Prostate gland (tissue), 2 donors: ENCODE measurements around the gene HES3.

Experiments
- POLR2A ChIP-seq: fragments of 450-650 bp; IDR thresholded peaks from one replicate; pipeline ENCODE4 v1.6.1; 2016; ENCODE audit warnings: antibody characterized with exemption, mild to moderate bottlenecking
- POLR2AphosphoS5 ChIP-seq: sonication (generic); formaldehyde crosslinking; IDR thresholded peaks from one replicate; pipeline ENCODE4 v1.6.1; 2017; ENCODE audit warnings: antibody characterized with exemption
- TF ChIP-seq, protein P1 (sequence below), 4 experiments: fragments of 200-600 bp in 2 of 4; fragments of 450-650 bp in 2 of 4; sonication (generic) in 2 of 4; IDR thresholded peaks; 1 replicate in 3 of 4; 2 replicates in 1 of 4; pipeline ENCODE4 v1.5.1; 2016 to 2019; ENCODE audit warnings: antibody characterized with exemption in 4 of 4, mild to moderate bottlenecking in 2 of 4, moderate library complexity in 2 of 4

DNA sequence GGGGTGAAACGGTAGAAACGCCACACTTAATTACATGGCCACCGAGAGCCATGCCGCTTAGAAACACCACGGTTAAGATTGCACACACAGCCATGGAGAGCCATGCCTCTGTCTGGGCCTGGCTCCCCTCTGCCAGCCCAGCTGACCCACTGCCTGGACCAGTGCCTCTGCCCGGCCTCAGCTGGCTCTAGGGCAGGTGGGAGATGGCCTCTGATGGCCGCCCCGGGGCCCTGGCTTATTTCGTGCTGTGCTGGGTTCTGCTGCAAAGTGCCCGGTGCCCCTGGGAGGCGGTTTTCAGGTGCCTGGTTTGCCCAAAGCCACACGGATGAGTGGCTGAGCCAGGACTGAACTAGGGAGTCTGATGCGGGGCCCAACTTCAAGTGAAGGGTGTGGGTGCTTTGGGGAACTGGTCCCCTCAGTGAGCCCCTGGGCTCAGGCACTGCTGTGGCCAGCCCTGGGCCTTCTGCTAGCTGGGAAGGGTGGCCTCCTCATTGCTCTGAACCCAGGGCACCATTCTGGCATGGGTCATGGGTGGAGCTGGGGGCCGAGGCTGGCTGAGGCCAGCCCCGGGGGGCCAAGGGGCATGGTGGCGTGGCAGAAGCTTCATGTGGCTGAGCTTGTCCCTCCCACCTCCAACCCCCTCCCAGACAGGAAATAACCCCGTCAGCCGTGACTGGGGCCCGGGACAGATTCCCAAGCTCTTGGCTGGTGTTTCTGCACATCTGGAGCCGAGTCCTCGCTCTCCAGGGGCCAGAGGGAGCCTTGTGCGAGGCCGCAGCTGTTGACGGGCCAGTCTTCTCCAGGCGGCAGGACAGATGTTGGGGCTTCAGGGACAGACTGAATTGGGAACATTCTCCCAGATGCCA is 18.8 kb downstream of the HES3 start:
- TF ChIP-seq, protein P1, sequence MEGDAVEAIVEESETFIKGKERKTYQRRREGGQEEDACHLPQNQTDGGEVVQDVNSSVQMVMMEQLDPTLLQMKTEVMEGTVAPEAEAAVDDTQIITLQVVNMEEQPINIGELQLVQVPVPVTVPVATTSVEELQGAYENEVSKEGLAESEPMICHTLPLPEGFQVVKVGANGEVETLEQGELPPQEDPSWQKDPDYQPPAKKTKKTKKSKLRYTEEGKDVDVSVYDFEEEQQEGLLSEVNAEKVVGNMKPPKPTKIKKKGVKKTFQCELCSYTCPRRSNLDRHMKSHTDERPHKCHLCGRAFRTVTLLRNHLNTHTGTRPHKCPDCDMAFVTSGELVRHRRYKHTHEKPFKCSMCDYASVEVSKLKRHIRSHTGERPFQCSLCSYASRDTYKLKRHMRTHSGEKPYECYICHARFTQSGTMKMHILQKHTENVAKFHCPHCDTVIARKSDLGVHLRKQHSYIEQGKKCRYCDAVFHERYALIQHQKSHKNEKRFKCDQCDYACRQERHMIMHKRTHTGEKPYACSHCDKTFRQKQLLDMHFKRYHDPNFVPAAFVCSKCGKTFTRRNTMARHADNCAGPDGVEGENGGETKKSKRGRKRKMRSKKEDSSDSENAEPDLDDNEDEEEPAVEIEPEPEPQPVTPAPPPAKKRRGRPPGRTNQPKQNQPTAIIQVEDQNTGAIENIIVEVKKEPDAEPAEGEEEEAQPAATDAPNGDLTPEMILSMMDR (IDR thresholded peaks at IDR 0.05) = no peak
- TF ChIP-seq POLR2A (no peak), POLR2AphosphoS5 (no peak)
